Vagina (tissue), 2 donors: Measurements from ENCODE around the gene ACTR5. TPM values are rescaled to one million over a fixed set of nuclear protein-coding genes. Genes with fewer than 3 reads are reported as not detected.

ENCODE experiments used
- DNase-seq, 2 donors: peaks; one replicate each; pipeline ENCODE4 v3.0.0-alpha.2; 2017; ENCODE audit errors: extremely low spot score in 2 of 2
- H3K27ac ChIP-seq: fragments of 200-600 bp; sonication (generic); one replicate; pipeline ENCODE4 v1.5.1; 2019
- H3K27me3 ChIP-seq: fragments of 200-600 bp; sonication (generic); one replicate; pipeline ENCODE4 v1.5.1; 2019
- H3K36me3 ChIP-seq, 2 donors: fragments of 200-600 bp; sonication (generic); one replicate each; pipeline ENCODE4 v1.5.1; 2017 to 2019
- H3K4me1 ChIP-seq: fragments of 200-600 bp; sonication (generic); one replicate; pipeline ENCODE4 v1.5.1; 2019
- H3K4me3 ChIP-seq, 2 donors: fragments of 200-600 bp; sonication (generic); 1 replicate in 1 of 2; 2 replicates in 1 of 2; pipeline ENCODE4 v1.5.1; 2016 to 2019
- H3K9me3 ChIP-seq: fragments of 200-600 bp; sonication (generic); one replicate; pipeline ENCODE4 v1.5.1; 2019
- POLR2A ChIP-seq, 2 donors: fragments of 450-650 bp; IDR thresholded peaks; one replicate each; pipeline ENCODE4 v1.6.1; 2017; ENCODE audit warnings: antibody characterized with exemption in 2 of 2, mild to moderate bottlenecking in 2 of 2, moderate library complexity in 2 of 2
- POLR2AphosphoS5 ChIP-seq, 2 donors: sonication (generic); formaldehyde crosslinking; IDR thresholded peaks; one replicate each; pipeline ENCODE4 v1.9.0; 2017; ENCODE audit warnings: antibody characterized with exemption in 2 of 2, mild to moderate bottlenecking in 2 of 2, low read depth in 1 of 2; ENCODE audit not compliant: insufficient read depth in 1 of 2
- intact Hi-C: fragments of 100-400 bp; cut with DNase I; formaldehyde crosslinking; loops from one replicate; pipeline ENCODE4 v1.15.1; 2023
- total RNA-seq: library from RNA; depleted of rRNA; stranded (reverse); fragments of >200 nt; gene quantifications from one replicate; pipeline ENCODE4 v1.2.3, GENCODE V29; 2016
- TF ChIP-seq, protein P1 (sequence below), 3 experiments: fragments of 450-650 bp in 2 of 3; fragments of 200-600 bp in 1 of 3; sonication (generic) in 1 of 3; IDR thresholded peaks; one replicate each; pipeline ENCODE4 v1.5.1; 2017 to 2019; ENCODE audit warnings: antibody characterized with exemption in 3 of 3, mild to moderate bottlenecking in 2 of 3, moderate library complexity in 2 of 3

The ACTR5 gene
- total RNA-seq, 1 donor from 2014 or later, result 18.4 TPM

DNA sequence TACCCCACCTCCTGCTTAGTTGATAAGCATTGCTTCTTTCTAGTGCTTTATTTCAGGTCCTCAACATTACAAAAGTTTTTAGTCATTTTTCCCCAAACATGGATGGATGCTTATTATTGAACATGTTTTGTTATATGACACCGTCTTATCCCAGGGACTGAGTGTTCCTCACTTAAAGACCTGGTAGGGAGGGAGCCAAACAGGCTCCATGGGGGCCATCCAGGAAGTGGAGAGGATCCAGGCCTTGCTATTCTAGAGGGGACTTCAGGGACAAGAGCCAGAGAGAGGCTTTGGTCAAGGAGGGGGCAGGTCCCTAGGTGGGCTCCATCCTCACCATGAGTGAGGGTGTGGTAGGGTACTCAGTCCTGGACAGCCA is 16.5 kb upstream of the ACTR5 start:
- intact Hi-C loops, result no loop called here
- DNase-seq, result no peak
- Histone ChIP-seq H3K9me3 (no peaks in the 10 kb centered on the region), H3K36me3 (no peaks in the 10 kb centered on the region), H3K27me3 (peaks cover 28% of the 10 kb centered on the region), H3K27ac (no peak overlapping the region), H3K4me3 (no peak overlapping the region), H3K4me1 (peaks cover 30% of the 10 kb centered on the region)
- TF ChIP-seq, protein P1, sequence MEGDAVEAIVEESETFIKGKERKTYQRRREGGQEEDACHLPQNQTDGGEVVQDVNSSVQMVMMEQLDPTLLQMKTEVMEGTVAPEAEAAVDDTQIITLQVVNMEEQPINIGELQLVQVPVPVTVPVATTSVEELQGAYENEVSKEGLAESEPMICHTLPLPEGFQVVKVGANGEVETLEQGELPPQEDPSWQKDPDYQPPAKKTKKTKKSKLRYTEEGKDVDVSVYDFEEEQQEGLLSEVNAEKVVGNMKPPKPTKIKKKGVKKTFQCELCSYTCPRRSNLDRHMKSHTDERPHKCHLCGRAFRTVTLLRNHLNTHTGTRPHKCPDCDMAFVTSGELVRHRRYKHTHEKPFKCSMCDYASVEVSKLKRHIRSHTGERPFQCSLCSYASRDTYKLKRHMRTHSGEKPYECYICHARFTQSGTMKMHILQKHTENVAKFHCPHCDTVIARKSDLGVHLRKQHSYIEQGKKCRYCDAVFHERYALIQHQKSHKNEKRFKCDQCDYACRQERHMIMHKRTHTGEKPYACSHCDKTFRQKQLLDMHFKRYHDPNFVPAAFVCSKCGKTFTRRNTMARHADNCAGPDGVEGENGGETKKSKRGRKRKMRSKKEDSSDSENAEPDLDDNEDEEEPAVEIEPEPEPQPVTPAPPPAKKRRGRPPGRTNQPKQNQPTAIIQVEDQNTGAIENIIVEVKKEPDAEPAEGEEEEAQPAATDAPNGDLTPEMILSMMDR (IDR thresholded peaks at IDR 0.05), result peak in 1 of 3 experiments; percentile 12
- TF ChIP-seq POLR2AphosphoS5 (IDR thresholded peaks at IDR 0.05; ENCODE audit: insufficient read depth in 1 of 2, low read depth in 1 of 2), result no peak

DNA sequence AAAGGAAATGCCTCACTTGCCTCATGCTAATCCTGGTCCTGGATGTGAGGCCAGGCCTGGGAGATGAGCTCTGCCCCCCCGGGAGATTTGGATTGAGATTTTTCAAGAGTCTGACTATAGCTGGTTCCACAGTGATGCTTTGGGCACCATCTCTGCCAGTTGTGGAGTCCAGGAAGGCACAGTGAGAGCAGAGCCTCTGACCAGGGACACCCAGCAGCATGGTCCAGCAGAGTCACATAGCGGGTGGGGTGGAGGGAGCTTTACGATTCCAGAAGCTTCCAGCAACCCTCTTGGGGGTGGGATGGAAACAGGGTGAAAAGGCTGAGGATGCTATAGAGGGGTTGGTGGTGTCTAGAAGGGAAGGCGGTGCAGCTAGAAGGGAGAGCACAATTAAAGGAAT is 15.3 kb upstream of the ACTR5 start:
- Histone ChIP-seq H3K4me3 (no peak overlapping the region), H3K36me3 (no peaks in the 10 kb centered on the region), H3K9me3 (no peaks in the 10 kb centered on the region), H3K27ac (no peak overlapping the region), H3K4me1 (peaks cover 27% of the 10 kb centered on the region), H3K27me3 (peaks cover 15% of the 10 kb centered on the region)
- TF ChIP-seq POLR2A (IDR thresholded peaks at IDR 0.05) (no peak), POLR2AphosphoS5 (IDR thresholded peaks at IDR 0.05; ENCODE audit: insufficient read depth in 1 of 2, low read depth in 1 of 2) (no peak)
- TF ChIP-seq, protein P1 (IDR thresholded peaks at IDR 0.05), result no peak
- no peak for DNase-seq
- intact Hi-C loops, result no loop called here

DNA sequence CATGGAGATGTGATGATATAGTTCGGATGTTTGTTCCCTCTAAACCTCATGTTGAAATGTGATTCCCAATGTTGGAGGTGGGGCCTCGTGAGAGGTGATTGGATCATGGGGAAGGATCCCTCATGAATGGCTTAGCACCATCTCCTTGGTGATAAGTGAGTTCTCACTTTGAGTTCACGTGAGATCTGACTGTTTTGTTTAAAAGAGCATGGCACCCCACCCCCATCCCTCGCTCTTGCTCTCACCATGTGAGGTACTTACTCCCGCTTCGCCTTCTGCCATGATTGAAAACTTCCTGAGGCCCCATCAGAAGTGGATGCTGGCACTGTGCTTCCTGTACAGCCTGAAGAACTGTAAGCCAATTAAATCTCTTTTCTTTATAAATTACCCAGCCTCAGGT is 13.1 kb upstream of the ACTR5 start:
- intact Hi-C loops, result no loop called here
- H3K36me3 ChIP-seq, result no peaks in the 10 kb centered on the region
- H3K4me3 ChIP-seq, result no peak overlapping the region
- peaks cover 11% of the 10 kb centered on the region for H3K27me3 ChIP-seq
- peaks cover 18% of the 10 kb centered on the region for H3K4me1 ChIP-seq
- no peak overlapping the region for H3K27ac ChIP-seq
- no peak for DNase-seq
- H3K9me3 ChIP-seq, result no peaks in the 10 kb centered on the region
- TF ChIP-seq POLR2AphosphoS5 (IDR thresholded peaks at IDR 0.05; ENCODE audit: insufficient read depth in 1 of 2, low read depth in 1 of 2) (no peak), POLR2A (IDR thresholded peaks at IDR 0.05) (no peak)
- TF ChIP-seq, protein P1 (IDR thresholded peaks at IDR 0.05), result no peak

DNA sequence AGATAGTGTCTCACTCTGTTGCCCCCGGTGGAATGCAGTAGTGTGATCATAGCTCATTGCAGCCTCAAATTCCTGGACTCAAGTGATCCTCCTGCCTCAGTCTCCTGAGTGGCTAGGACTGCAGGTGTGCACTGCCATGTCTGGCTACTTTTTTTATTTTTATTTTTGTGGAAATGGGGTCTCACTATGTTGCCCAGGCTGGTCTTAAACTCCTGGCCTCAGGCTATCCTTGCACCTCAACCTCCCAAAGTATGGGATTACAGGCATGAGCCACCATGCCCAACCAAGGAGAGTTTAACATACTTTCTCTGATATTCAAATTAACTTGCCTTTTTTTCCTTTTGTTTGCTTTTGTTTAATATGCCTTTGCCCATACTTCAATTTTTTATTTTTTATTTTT is 10.4 kb upstream of the ACTR5 start:
- Histone ChIP-seq H3K27me3 (no peaks in the 10 kb centered on the region), H3K27ac (no peak overlapping the region), H3K4me1 (no peaks in the 10 kb centered on the region), H3K4me3 (no peak overlapping the region), H3K9me3 (no peaks in the 10 kb centered on the region), H3K36me3 (no peaks in the 10 kb centered on the region)
- intact Hi-C loops, result no loop called here
- TF ChIP-seq POLR2A (IDR thresholded peaks at IDR 0.05), result no peak
- no peak for TF ChIP-seq POLR2AphosphoS5 (IDR thresholded peaks at IDR 0.05; ENCODE audit: insufficient read depth in 1 of 2, low read depth in 1 of 2)
- TF ChIP-seq, protein P1 (IDR thresholded peaks at IDR 0.05), result no peak
- DNase-seq, result no peak

DNA sequence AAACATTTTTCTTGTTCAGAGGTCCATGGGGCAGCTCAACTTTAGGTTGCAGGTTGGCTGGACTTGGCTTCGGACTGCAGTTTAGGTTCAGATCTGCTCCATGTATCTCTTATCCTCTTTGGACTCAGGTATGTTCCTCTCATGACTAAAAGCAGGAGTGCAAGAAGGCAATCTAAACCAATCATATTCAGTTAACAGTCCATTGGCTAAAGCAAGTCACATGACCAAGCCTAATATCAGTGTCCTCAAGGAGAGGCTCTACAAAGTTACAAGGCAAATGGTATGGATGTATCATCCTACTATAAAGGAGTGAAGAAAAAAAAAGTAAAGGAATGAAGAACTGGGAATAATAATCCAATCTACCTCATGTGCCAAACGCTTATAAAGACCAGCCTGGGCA is 2.5 kb upstream of the ACTR5 start:
- H3K9me3 ChIP-seq, result no peaks in the 10 kb centered on the region
- intact Hi-C loops, result no loop called here
- no peaks in the 10 kb centered on the region for H3K27me3 ChIP-seq
- no peak overlapping the region for H3K4me3 ChIP-seq
- no peak overlapping the region for H3K27ac ChIP-seq
- TF ChIP-seq, protein P1 (IDR thresholded peaks at IDR 0.05), result no peak
- TF ChIP-seq POLR2AphosphoS5 (IDR thresholded peaks at IDR 0.05; ENCODE audit: insufficient read depth in 1 of 2, low read depth in 1 of 2) (no peak), POLR2A (IDR thresholded peaks at IDR 0.05) (no peak)
- no peak for DNase-seq
- H3K36me3 ChIP-seq, result no peaks in the 10 kb centered on the region
- H3K4me1 ChIP-seq, result peaks cover 17% of the 10 kb centered on the region
